Mucosa of rectum (tissue), 2 donors: ENCODE measurements around the gene NDUFS3.

ENCODE experiments used
- H3K27ac ChIP-seq, 2 donors: one replicate each; pipeline ENCODE4 v1.7.0; 2013; ENCODE audit warnings: inconsistent platforms in 2 of 2, low read depth in 2 of 2, low read length in 2 of 2
- H3K27me3 ChIP-seq, 2 donors: one replicate each; pipeline ENCODE4 v1.7.0; 2013; ENCODE audit warnings: low read length in 2 of 2; ENCODE audit not compliant: control insufficient read depth in 2 of 2, insufficient read depth in 2 of 2
- H3K36me3 ChIP-seq, 2 donors: one replicate each; pipeline ENCODE4 v1.7.0; 2013; ENCODE audit warnings: low read length in 2 of 2; ENCODE audit not compliant: control insufficient read depth in 2 of 2, insufficient read depth in 2 of 2
- H3K4me1 ChIP-seq, 2 donors: one replicate each; pipeline ENCODE4 v1.7.0; 2013; ENCODE audit warnings: low read length in 2 of 2, mild to moderate bottlenecking in 1 of 2; ENCODE audit not compliant: control insufficient read depth in 2 of 2, insufficient read depth in 2 of 2
- H3K4me3 ChIP-seq, 2 donors: one replicate each; pipeline ENCODE4 v1.7.0; 2013; ENCODE audit warnings: low read length in 2 of 2
- H3K9ac ChIP-seq, 2 donors: one replicate each; pipeline ENCODE4 v1.7.0; 2013; ENCODE audit warnings: low read length in 2 of 2, low read depth in 1 of 2, mild to moderate bottlenecking in 1 of 2
- H3K9me3 ChIP-seq, 2 donors: one replicate each; pipeline ENCODE4 v1.7.0; 2013; ENCODE audit warnings: low read length in 2 of 2; ENCODE audit not compliant: control insufficient read depth in 2 of 2
- donor health status: healthy.
- donor health status: Normal muscosa, but diverticular disease.

The NDUFS3 gene

DNA sequence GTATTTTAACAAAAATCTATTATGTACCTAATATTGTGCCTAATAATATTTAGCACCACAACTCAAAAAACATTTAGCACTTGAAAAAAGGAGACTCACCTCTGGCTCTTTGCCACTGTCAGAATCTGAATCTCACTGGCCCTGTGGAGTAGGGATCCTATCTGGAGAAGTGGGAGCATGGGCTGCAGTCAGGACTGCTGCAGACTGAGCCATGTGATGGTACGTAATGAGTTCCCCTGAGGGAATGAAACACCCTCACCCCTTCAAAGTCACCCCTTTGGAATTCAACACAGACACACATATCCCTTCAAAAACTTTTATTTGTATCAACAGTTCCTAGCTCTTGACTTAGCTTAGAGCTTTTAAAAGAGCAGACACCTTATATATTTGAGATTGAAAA is 7.0 kb upstream of the NDUFS3 start:
- Histone ChIP-seq H3K27ac (no peak overlapping the region), H3K4me1 (no peaks in the 10 kb centered on the region), H3K9me3 (no peaks in the 10 kb centered on the region), H3K4me3 (no peak overlapping the region), H3K36me3 (peaks cover 31 to 41% of the 10 kb centered on the region in 2 donors), H3K9ac (no peak overlapping the region), H3K27me3 (no peaks in the 10 kb centered on the region)

DNA sequence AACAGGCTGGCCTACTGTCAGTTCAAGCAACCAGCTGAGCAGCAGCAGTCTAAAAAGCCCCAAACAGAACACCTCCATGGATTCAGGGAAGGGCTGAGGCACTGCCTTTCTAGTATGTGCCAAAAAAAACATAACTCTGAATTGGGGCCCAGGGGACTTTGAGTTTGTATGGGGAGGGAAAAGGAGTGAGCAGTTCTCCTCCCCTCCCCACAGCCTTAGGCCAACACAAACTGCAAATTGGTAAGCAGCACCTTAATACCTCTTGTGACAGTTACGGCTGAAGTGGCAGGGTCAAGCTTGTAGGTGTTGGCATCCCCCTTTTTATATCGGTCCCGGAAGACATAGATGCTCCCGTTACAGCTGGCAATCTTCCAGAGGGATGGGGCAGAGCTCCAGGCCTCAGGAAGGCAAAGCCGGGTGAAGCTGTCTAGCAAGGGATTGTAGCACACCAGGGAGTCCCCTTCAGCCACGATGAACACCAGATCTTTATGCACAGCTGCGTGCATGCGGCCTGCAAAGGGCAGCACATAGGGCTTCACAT is 6.1 kb upstream of the NDUFS3 start:
- H3K9me3 ChIP-seq, result no peaks in the 10 kb centered on the region
- peaks cover 31 to 48% of the 10 kb centered on the region in 2 donors for H3K36me3 ChIP-seq
- peaks cover 1 to 3% of the 10 kb centered on the region in 2 donors for H3K4me1 ChIP-seq
- H3K27ac ChIP-seq, result no peak overlapping the region
- H3K27me3 ChIP-seq, result no peaks in the 10 kb centered on the region
- no peak overlapping the region for H3K9ac ChIP-seq
- H3K4me3 ChIP-seq, result no peak overlapping the region

- no peak overlapping the region for H3K4me3 ChIP-seq
- H3K9me3 ChIP-seq, result no peaks in the 10 kb centered on the region
- H3K27ac ChIP-seq, result no peak overlapping the region
- H3K4me1 ChIP-seq, result peaks cover 7 to 8% of the 10 kb centered on the region in 2 donors
- H3K9ac ChIP-seq, result no peak overlapping the region
- peaks cover 31 to 48% of the 10 kb centered on the region in 2 donors for H3K36me3 ChIP-seq
- no peaks in the 10 kb centered on the region for H3K27me3 ChIP-seq
Observed at GRCh38 chr11:47573321-47573720, 5.6 kb upstream of the NDUFS3 start.

DNA sequence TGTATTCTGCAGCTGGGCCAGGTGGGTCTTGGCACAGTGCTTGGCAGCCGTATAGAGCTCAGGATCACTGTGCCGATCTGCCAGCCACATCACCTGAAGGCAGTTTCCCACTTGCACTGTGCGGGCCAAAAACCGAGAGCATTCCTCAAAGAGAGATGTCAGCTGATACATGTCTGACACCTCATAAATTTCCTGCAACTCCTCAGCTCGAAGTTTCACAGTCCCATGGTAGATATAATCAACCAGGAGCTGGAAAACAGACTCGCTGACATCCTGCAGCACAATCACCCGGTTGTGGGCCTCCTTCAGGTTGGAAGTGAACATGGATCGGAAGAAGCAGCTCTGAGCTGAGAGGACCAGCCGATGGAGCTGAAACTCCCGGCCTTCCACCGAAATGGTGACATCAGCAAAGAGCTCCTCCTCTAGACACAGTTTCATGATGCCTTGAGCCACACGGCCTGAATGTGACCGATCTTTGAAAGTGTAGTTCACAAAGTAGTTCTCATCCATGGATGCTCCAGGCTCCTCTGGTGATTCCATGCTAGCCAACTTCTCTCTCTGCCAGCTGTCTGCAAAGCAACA is 1.3 kb upstream of the NDUFS3 start:
- H3K4me3 ChIP-seq, result peak overlapping the region; percentile 2 to 88
- no peak overlapping the region for H3K9ac ChIP-seq
- H3K27ac ChIP-seq, result no peak overlapping the region
- H3K27me3 ChIP-seq, result no peaks in the 10 kb centered on the region
- no peaks in the 10 kb centered on the region for H3K9me3 ChIP-seq
- H3K36me3 ChIP-seq, result peaks cover 28 to 44% of the 10 kb centered on the region in 2 donors
- H3K4me1 ChIP-seq, result peaks cover 17 to 19% of the 10 kb centered on the region in 2 donors

GRCh38 chr11:47583844-47584243 is 5.0 kb downstream of the NDUFS3 start:
- Histone ChIP-seq H3K9me3 (no peaks in the 10 kb centered on the region), H3K4me3 (no peak overlapping the region), H3K27me3 (no peaks in the 10 kb centered on the region), H3K36me3 (peaks cover 32 to 44% of the 10 kb centered on the region in 2 donors), H3K9ac (no peak overlapping the region), H3K27ac (no peak overlapping the region), H3K4me1 (peaks cover 7 to 12% of the 10 kb centered on the region in 2 donors)

DNA sequence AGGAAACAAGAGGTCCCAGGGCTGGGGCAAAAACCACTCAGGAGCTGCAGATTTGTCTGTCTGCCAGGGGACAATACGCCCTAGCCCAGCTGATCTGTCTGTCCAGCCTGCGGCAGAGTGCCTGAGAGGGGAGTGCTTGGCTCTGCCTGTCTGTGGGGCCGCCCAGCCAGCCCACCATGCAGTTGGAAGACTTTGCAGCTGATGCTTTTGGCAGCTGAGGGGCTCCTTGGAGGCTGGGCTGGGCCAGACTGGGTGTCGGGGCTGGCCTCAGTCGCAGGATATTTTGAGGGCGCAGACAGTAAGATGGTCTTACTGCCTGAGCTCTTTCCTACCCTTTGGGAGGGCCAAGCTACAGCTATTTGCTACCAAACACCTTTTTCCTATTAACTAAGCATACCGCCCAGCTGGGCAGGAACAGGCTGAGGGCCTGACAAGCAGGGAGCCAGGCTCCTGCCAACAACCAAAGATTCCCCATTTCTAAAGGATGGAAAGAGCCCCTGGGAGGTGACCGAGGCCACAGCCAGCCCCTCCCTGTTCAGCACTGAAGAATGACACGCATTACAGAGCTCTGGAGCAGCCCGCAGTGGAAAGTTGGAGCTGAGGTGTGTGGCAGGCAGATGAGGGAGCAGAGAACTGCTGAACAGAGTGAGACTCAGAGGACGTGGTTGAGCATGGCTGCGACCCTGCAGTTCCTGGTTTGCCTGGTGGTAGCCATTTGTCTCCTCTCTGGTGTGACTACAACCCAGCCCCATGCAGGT is 7.4 kb downstream of the NDUFS3 start, which contains the start of gene FAM180B:
Gene FAM180B, plus strand, starts transcription at position 581 of the 758 bp plus-strand sequence. Its CDS starts 91 bp downstream, at position 672.
- Histone ChIP-seq H3K9ac (no peak within 1 kb of the TSS), H3K4me3 (no peak within 1 kb of the TSS), H3K4me1 (peaks cover 0 to 2% of the 10 kb centered on the region in 2 donors), H3K36me3 (peaks cover 28 to 38% of the 10 kb centered on the region in 2 donors), H3K27ac (no peak within 1 kb of the TSS), H3K9me3 (no peaks in the 10 kb centered on the region), H3K27me3 (no peaks in the 10 kb centered on the region)

DNA sequence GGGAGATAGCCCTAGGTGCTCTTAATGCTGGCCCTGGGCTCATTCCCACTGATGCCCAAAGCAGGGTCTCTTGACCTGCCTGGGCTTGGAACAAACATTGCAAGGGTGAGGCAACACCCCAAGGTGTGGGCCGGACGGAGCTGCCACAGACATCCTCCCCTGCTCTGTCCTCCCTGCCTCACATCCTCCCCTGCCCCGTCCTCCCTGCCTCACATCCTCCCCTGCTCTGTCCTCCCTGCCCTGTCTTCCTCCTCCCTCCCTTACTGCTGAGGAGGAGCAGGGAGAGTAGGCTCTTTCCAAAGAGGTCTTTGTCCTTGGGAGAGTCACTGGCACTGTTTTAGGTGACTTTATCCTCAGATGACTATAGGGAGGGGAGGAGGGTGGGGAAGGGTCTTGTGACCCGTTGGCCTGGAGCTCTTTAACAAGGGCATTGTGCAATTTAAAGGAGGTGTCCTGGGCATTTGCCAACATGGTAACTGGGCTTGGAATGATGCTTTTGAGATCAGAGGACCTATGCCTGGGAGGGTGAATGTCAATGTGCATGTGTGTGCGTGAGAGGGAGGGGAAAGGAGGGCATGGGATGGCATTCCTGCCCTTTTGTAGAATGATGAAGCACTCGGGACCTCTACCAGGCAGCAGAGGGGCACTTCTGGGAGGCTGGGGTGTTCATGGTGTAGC is 8.3 kb downstream of the NDUFS3 start:
- no peak overlapping the region for H3K4me3 ChIP-seq
- H3K27me3 ChIP-seq, result no peaks in the 10 kb centered on the region
- no peak overlapping the region for H3K27ac ChIP-seq
- no peak overlapping the region for H3K9ac ChIP-seq
- peaks cover 20 to 29% of the 10 kb centered on the region in 2 donors for H3K36me3 ChIP-seq
- peaks cover 0 to 2% of the 10 kb centered on the region in 2 donors for H3K4me1 ChIP-seq
- no peaks in the 10 kb centered on the region for H3K9me3 ChIP-seq

- peaks cover under 1 to 5% of the 10 kb centered on the region in 2 donors for H3K27me3 ChIP-seq
- peaks cover 16 to 23% of the 10 kb centered on the region in 2 donors for H3K36me3 ChIP-seq
- H3K9me3 ChIP-seq, result no peaks in the 10 kb centered on the region
- H3K27ac ChIP-seq, result peak overlapping the region in 1 of 2 donors; percentile 18
- peaks cover 0 to 2% of the 10 kb centered on the region in 2 donors for H3K4me1 ChIP-seq
- H3K9ac ChIP-seq, result no peak overlapping the region
- H3K4me3 ChIP-seq, result no peak overlapping the region
Observed at GRCh38 chr11:47587723-47588326, 9.0 kb downstream of the NDUFS3 start.

- H3K36me3 ChIP-seq, result peaks cover 3 to 10% of the 10 kb centered on the region in 2 donors
Observed at GRCh38 chr11:47589118-47589517, 10.2 kb downstream of the NDUFS3 start.

More at GRCh38 chr11:47589118-47589517, 10.2 kb downstream of the NDUFS3 start:
- Histone ChIP-seq H3K27ac (no peak overlapping the region), H3K27me3 (peaks cover 11 to 17% of the 10 kb centered on the region in 2 donors), H3K9ac (no peak overlapping the region), H3K4me3 (no peak overlapping the region), H3K4me1 (peaks cover 0 to 2% of the 10 kb centered on the region in 2 donors), H3K9me3 (no peaks in the 10 kb centered on the region)
